ENCODE data around the gene ASPHD2. TPM values are rescaled to one million over a fixed set of nuclear protein-coding genes. Genes with fewer than 3 reads are reported as not detected.

ASPHD2 gene
- total RNA-seq, 2 donors from 2014 or later: 13.2 to 20.2 TPM

DNA sequence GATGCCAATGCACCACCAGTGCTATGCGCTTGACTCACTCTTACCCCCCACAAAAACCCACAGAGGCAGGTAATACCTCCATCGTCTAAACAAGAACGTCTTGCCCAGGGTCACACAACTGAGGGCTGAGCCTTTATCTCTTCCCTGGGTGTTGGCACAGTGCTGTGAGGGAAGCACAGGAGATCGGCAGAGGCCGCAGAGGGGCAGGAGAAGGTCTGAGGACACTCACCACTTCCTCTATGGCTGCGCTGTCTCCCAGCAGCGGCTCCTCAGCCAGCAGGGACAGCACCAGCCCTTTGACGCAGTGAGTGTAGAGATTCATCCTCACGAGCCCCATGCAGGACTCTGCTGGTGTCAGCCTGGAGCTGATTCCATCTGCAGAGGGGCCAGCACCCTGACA lies 34.6 kb downstream of the ASPHD2 start:
- peaks cover 83% of the 10 kb centered on the region for H3K36me3 Mint-ChIP-seq (ENCODE audit: low read depth)
- no peak overlapping the region for H3K27ac Mint-ChIP-seq
- H3K27me3 Mint-ChIP-seq: no peaks in the 10 kb centered on the region
- H3K9me3 Mint-ChIP-seq: no peaks in the 10 kb centered on the region
- H3K4me3 Mint-ChIP-seq: no peak overlapping the region
- H3K4me1 Mint-ChIP-seq: no peaks in the 10 kb centered on the region
- ATAC-seq (replicated peaks): no peak

DNA sequence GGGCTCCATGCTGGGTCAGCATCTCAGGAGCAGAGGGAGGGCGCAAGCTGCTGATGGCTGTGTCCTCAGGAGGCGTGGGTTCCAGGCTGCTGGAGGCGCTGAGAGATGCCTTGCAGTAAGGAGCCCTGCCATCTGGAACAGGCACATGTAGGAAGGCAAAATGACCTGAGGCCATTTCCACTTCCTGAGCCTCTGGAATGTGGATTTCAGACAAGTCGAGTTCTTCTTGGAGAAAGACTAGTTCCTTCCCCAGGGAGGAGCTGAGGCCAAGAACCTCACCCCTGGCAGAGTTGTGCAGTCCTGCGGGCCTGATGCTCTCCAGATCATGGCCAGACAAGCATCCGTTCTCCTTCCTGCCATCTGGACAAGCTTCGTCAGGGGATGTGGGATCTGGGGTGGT lies 35.3 kb downstream of the ASPHD2 start:
- no peak for ATAC-seq (replicated peaks)
- H3K4me3 Mint-ChIP-seq: no peak overlapping the region
- no peak overlapping the region for H3K27ac Mint-ChIP-seq
- H3K36me3 Mint-ChIP-seq (ENCODE audit: low read depth): peaks cover 89% of the 10 kb centered on the region
- no peaks in the 10 kb centered on the region for H3K9me3 Mint-ChIP-seq
- H3K4me1 Mint-ChIP-seq: no peaks in the 10 kb centered on the region
- no peaks in the 10 kb centered on the region for H3K27me3 Mint-ChIP-seq

DNA sequence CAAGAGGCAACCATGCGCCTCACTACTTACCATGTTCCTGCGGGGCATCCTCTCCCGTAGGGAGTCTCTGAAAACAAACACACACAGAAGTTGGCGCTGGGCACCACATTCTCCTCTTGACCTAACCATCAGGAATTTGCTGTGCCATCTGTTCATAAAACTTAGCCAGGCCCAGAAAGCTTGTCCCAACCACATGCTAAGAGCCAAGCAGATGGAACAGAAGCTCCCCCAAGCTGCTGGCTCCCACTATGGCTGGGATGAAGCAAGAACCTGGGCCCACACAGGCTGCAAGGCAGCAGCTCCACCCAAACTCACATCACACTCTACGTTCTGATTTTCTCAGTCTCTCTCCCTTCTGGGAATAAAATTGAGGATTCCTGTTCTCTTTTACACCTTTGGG lies 37.1 kb downstream of the ASPHD2 start:
- H3K9me3 Mint-ChIP-seq: no peaks in the 10 kb centered on the region
- ATAC-seq (replicated peaks): no peak
- H3K36me3 Mint-ChIP-seq (ENCODE audit: low read depth): peaks cover 89% of the 10 kb centered on the region
- H3K4me1 Mint-ChIP-seq: no peaks in the 10 kb centered on the region
- no peak overlapping the region for H3K27ac Mint-ChIP-seq
- no peak overlapping the region for H3K4me3 Mint-ChIP-seq
- no peaks in the 10 kb centered on the region for H3K27me3 Mint-ChIP-seq

DNA sequence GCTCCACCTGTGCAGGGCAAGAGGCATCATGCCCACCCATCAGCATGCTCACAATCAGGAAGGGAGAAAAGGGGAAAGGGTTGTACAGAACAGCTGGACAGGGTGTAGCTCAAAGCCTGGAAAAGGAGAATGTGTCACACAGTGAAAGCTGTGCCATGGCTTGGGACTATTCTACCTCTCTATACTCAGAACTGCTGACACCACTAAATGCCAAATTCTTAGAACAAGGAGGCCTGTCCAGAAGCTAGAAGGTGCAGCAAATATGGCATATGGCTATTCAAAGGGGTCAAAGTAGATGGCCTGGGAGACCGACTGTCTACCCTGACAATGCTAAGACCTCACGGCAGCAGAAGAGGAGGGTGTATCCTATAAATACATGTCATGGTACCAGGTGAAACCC lies 41.7 kb downstream of the ASPHD2 start:
- peak overlapping the region; percentile 16 for H3K27ac Mint-ChIP-seq
- no peaks in the 10 kb centered on the region for H3K4me1 Mint-ChIP-seq
- H3K4me3 Mint-ChIP-seq: no peak overlapping the region
- peaks cover 100% of the 10 kb centered on the region for H3K36me3 Mint-ChIP-seq (ENCODE audit: low read depth)
- no peaks in the 10 kb centered on the region for H3K9me3 Mint-ChIP-seq
- ATAC-seq (replicated peaks): no peak
- no peaks in the 10 kb centered on the region for H3K27me3 Mint-ChIP-seq

DNA sequence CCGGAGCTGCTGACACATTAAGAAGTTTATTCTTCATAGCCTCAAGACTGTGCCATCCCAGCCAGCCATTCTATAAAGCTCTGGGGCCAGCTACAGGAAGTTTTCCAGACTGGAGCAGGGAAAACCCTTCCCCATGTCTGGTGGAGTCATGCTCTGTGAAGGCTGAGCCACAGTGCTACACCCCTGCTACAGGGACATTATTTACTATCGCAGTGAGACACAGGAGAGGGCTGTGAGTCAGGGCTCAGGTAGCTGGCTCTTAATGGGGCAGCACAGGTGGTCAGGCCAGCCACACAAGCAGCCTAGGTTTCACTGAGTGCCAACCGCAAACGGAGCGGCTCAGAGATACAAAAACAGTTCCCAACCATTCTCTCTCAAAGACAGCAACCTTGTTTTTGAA lies 42.5 kb downstream of the ASPHD2 start:
- Mint-ChIP-seq H3K27me3 (no peaks in the 10 kb centered on the region), H3K4me1 (peaks cover 1% of the 10 kb centered on the region), H3K27ac (no peak overlapping the region), H3K4me3 (no peak overlapping the region), H3K9me3 (no peaks in the 10 kb centered on the region), H3K36me3 (ENCODE audit: low read depth) (peaks cover 96% of the 10 kb centered on the region)
- no peak for ATAC-seq (replicated peaks)

DNA sequence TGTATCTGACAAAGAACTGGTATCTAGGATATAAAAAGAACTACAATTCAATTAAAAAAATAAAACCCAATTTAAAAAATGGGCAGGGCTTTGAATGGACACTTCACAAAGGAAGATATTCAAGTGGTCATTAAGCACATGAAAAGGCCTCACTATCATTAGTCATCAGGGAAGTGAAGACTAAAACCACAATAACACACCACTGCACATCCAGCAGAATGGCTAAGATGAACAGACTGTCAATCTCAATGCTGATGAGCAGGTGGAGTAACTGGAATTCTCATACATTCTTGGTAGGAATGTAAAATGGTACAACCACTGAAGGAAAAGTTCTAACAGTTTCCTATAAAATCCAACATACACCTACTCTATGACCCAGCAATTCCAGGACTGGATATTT lies 45.6 kb downstream of the ASPHD2 start:
- no peak overlapping the region for H3K4me3 Mint-ChIP-seq
- peaks cover 19% of the 10 kb centered on the region for H3K4me1 Mint-ChIP-seq
- peaks cover 95% of the 10 kb centered on the region for H3K36me3 Mint-ChIP-seq (ENCODE audit: low read depth)
- H3K27ac Mint-ChIP-seq: no peak overlapping the region
- H3K9me3 Mint-ChIP-seq: no peaks in the 10 kb centered on the region
- no peaks in the 10 kb centered on the region for H3K27me3 Mint-ChIP-seq
- peak; percentile 34 for ATAC-seq (replicated peaks)

DNA sequence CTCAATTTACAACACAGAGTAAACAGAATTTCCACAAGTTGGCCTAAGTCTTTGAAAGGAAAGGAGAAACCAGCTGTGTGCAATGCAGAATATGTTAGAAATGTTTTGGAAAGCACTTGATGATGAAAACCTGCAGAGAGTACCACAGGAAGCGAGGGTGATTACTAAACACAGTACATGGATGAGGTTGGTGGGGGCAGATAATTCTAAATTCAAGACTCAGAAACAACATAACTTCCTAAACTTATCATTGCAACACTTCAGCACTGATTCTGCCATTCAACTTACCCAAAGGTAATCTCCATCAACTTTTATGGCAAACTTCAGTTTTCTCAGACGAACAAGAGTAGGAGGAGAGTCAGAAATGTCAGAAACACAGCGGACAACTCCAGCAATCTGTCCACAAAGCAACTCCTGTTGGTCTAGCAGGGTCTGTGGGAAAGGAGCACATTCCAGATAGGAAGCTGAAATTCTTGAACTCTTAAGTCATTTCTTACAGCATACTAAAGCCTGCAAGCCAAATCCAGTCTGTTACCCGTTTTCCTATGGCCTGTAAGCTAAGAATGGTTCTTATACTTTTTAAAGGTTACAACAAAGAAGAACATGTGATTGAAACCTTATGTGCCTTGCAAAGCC lies 47.8 kb downstream of the ASPHD2 start:
- Mint-ChIP-seq H3K36me3 (ENCODE audit: low read depth) (peaks cover 88% of the 10 kb centered on the region), H3K27me3 (no peaks in the 10 kb centered on the region), H3K4me3 (peak overlapping the region; percentile 68), H3K4me1 (peaks cover 33% of the 10 kb centered on the region), H3K9me3 (no peaks in the 10 kb centered on the region), H3K27ac (peak overlapping the region; percentile 33)
- peak; percentile 36 for ATAC-seq (replicated peaks)

DNA sequence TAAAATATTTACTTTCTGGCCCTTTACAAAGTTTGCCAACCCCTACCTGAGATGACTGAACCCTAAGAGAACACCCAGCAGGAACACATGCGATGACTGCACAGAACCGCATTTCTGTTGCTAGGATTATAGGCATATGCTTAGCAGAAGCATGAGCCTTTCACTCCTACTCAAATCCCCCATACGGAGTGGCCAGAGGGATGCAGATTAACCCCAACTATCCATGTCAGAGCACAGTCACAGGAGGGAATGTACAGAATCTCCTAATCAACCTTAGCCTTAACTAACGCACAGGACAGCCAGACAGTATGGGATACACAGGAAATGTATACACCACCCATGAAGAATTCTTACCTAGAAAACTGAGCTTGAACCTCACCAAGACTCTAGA lies 48.3 kb downstream of the ASPHD2 start:
- Mint-ChIP-seq H3K36me3 (ENCODE audit: low read depth) (peaks cover 84% of the 10 kb centered on the region), H3K27me3 (no peaks in the 10 kb centered on the region), H3K4me1 (peaks cover 38% of the 10 kb centered on the region), H3K27ac (peak overlapping the region; percentile 33), H3K9me3 (no peaks in the 10 kb centered on the region), H3K4me3 (peak overlapping the region; percentile 68)
- no peak for ATAC-seq (replicated peaks)

DNA sequence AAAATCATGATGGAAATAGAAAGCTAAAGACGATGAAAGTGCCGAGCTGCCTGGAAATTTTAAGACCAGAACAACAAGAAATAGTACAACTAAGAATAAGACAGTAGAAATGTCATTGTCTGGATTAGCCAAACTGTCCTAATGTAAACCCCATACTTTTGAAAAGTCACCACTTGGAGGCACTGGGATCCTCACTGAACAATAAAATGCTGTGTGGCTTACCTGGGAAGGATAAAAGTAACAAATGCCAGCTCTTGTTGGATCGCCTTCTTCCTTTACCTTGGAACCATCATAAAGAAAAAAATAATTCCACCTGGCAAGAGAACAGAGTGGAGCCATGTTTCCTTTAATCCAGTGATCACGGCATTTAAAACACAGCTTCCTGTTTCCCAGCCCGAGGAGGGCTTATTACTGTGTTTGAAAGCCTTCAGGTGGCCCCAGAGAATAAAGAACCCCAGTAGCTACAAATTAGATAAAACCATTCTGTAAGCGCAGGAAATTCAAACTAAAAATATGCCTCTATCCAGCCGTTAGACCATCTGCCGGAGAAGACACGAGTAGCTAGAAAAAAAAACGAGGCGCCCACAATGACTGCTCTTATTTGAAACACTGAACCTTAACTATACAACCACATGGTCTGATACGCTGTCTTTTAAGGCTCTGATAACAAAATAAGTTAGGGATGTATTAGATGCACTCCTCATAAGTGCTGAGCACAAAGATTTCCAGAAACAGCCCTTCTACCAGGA lies 50.2 kb downstream of the ASPHD2 start:
- ATAC-seq (replicated peaks): no peak
- H3K36me3 Mint-ChIP-seq (ENCODE audit: low read depth): peaks cover 66% of the 10 kb centered on the region

DNA sequence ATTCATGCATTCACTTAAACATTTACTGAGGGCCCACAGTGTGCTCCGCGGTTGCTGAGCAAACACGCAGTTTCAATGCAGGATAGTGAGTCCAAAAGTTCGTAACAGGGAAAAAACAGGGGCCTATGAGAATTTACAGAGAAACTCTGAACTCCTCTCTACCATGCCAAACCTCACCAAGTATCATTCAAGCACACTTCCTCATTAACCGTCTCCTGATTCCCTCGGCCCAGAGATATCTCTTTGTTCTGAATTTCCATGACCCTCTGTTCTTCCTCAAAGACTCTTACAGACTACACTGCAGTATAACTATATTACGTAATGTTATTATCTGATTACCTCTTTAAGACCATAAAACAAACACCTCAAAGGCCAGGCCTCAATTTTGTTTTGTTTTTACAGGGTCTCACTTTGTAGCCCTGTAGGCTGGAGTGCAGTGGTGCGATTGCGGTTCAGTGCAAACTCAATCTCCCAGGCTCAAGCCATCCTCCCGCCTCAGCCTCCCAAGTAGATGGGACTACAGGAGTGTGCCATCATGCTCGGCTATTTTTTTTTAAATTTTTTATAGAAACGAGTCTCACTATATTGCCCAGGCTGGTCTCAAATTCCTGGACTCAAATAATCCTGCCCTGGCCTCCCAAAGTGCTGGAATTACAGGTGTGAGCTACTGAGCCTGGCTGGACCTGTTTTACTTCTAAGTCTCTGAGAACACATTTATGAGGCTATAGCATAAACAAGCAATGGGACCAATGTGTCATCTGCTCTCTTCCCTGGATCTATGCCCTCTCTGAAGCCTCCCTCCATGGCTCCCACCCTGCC lies 50.9 kb downstream of the ASPHD2 start:
- Mint-ChIP-seq H3K4me3 (peak overlapping the region; percentile 91), H3K27me3 (no peaks in the 10 kb centered on the region), H3K9me3 (no peaks in the 10 kb centered on the region), H3K36me3 (ENCODE audit: low read depth) (peaks cover 58% of the 10 kb centered on the region), H3K4me1 (peaks cover 45% of the 10 kb centered on the region), H3K27ac (peak overlapping the region; percentile 93)
- no peak for ATAC-seq (replicated peaks)

More for the DNA sequence above, 50.2 kb downstream of the ASPHD2 start:
- Mint-ChIP-seq H3K27me3 (no peaks in the 10 kb centered on the region), H3K27ac (peak overlapping the region; percentile 76), H3K4me1 (peaks cover 44% of the 10 kb centered on the region), H3K9me3 (no peaks in the 10 kb centered on the region), H3K4me3 (peak overlapping the region; percentile 91)

DNA sequence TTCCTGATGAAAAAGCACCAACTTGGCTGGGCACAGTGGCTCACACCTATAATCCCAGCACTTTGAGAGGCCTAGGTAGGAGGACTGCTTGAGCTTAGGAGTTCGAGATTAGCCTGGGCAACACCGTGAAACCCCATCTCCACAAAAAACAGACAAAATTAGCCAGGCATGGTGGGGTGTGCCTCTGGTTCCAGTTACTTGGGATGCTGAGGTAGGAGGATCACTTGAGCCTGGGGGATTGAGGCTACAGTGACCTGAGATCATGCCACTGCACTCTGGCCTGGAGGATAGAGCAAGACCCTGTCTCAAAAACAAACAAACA lies 51.5 kb downstream of the ASPHD2 start:
- peak overlapping the region; percentile 91 for H3K4me3 Mint-ChIP-seq
- H3K27me3 Mint-ChIP-seq: no peaks in the 10 kb centered on the region
- peaks cover 56% of the 10 kb centered on the region for H3K36me3 Mint-ChIP-seq (ENCODE audit: low read depth)
- H3K4me1 Mint-ChIP-seq: peaks cover 51% of the 10 kb centered on the region
- peak overlapping the region; percentile 93 for H3K27ac Mint-ChIP-seq
- no peaks in the 10 kb centered on the region for H3K9me3 Mint-ChIP-seq
- ATAC-seq (replicated peaks): no peak

DNA sequence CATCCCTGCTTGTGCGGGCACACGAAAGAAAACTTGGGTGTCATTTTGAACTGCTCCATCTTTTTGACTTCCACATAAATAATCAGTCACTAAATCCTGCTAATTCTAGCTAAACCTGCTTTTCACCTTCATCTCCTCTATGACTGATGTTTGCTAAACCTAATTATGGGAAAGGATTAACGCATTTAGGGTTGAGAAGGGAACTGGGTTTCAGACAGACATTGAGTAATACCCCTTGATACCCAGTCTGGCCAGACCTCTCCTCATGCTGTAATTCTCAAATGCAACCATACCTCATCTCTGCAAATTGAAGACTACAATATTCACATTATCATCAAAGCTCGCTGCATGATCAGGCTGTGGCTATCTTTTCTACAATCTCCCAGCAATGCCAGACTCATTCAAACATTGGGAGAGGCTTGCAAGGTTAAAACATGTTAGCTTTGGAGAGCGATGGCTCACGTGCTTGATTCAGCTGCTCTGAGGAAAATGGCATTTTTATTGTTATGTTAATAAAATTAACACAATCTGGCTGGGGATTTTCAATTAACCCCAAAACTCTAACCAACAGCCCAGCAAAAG lies 52.1 kb downstream of the ASPHD2 start:
- Mint-ChIP-seq H3K27ac (peak overlapping the region; percentile 93), H3K4me3 (peak overlapping the region; percentile 91), H3K4me1 (peaks cover 56% of the 10 kb centered on the region), H3K9me3 (no peaks in the 10 kb centered on the region), H3K36me3 (ENCODE audit: low read depth) (peaks cover 60% of the 10 kb centered on the region), H3K27me3 (no peaks in the 10 kb centered on the region)
- ATAC-seq (replicated peaks): no peak

DNA sequence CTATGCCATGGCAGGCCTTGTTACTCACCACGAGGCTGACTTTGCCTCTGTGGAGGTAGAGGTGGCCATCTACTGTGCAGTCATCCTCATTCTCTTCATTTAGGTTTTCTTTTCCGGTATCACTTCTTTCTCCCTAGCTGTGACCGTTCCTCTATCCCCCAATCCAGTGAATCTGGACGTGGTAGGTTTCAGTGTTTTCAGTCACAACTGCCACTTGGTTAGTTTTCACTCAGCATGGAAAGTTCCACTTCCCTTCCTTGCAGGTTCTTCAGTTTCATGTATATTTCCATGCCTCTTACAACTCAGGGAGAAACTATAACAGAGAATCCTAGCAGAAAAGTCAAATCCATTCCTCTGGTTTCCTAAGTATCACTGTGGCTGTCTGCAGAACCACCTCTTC lies 52.6 kb downstream of the ASPHD2 start:
- Mint-ChIP-seq H3K4me3 (peak overlapping the region; percentile 91), H3K36me3 (ENCODE audit: low read depth) (peaks cover 60% of the 10 kb centered on the region), H3K4me1 (peaks cover 56% of the 10 kb centered on the region), H3K27me3 (no peaks in the 10 kb centered on the region), H3K9me3 (no peaks in the 10 kb centered on the region), H3K27ac (peak overlapping the region; percentile 93)
- peak; percentile 41 for ATAC-seq (replicated peaks)

DNA sequence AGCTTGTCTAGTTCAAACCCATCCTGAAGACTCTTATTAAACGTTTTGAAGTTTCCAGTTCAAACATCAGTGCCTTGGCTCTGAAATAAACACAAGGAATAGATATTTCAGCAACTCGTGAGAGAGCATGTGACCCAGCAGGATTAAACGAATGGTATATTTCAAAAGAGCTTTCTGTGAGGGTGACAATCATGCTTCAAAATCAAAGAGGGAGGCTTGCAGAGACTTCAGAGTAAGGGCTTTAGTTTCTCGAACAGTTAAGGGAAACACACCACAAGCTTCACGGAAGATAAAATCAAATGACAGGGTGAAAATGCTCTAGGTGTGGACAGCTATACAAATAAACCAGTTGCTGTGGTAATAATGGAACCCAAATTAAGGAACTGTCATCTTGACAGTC lies 53.1 kb downstream of the ASPHD2 start:
- Mint-ChIP-seq H3K4me1 (peaks cover 51% of the 10 kb centered on the region), H3K4me3 (peak overlapping the region; percentile 91), H3K9me3 (no peaks in the 10 kb centered on the region)

More for the DNA sequence above, 53.1 kb downstream of the ASPHD2 start:
- Mint-ChIP-seq H3K27me3 (no peaks in the 10 kb centered on the region), H3K27ac (peak overlapping the region; percentile 93), H3K36me3 (ENCODE audit: low read depth) (peaks cover 60% of the 10 kb centered on the region)
- ATAC-seq (replicated peaks): no peak

Measured in activated T-helper 17 cell treated with anti-CD3 and anti-CD28 coated beads, Interleukin-2, amount 50 U/mL, for 72 hours (primary cell).